HUES48 (cell line): ENCODE results near the gene SFR1.
"Not testable (repeated sequence)": the region's sequence is repeated elsewhere in the genome, so short reads cannot be mapped to it uniquely, and the experiment has no call there.

Source experiments
- H3K27ac ChIP-seq: one replicate; pipeline ENCODE4 v1.7.0; 2013; ENCODE audit warnings: low read depth, low read length, inconsistent platforms
- H3K27me3 ChIP-seq: 2 replicates; pipeline ENCODE4 v1.6.1; 2013; ENCODE audit warnings: mild to moderate bottlenecking, low read length; ENCODE audit not compliant: control insufficient read depth, insufficient read depth
- H3K36me3 ChIP-seq: 2 replicates; pipeline ENCODE4 v1.6.1; 2013; ENCODE audit warnings: low read length; ENCODE audit not compliant: control insufficient read depth, insufficient read depth
- H3K4me1 ChIP-seq: 2 replicates; pipeline ENCODE4 v1.6.1; 2013; ENCODE audit warnings: mild to moderate bottlenecking, low read length; ENCODE audit not compliant: control insufficient read depth, insufficient read depth
- H3K4me3 ChIP-seq: 2 replicates; pipeline ENCODE4 v1.5.1; 2013; ENCODE audit warnings: mild to moderate bottlenecking, low read depth, low read length
- H3K9ac ChIP-seq: 2 replicates; pipeline ENCODE4 v1.6.1; 2013; ENCODE audit warnings: mild to moderate bottlenecking, low read depth, low read length, moderate library complexity
- H3K9me3 ChIP-seq: 2 replicates; pipeline ENCODE4 v1.6.1; 2013; ENCODE audit warnings: low read length; ENCODE audit not compliant: control insufficient read depth, insufficient read depth

The SFR1 gene

GRCh38 chr10:104170610-104171254, 48.8 kb downstream of the SFR1 start:
- H3K4me1 ChIP-seq: no peaks in the 10 kb centered on the region
- H3K27me3 ChIP-seq: no peaks in the 10 kb centered on the region
- peaks cover 10% of the 10 kb centered on the region; the same call in 1 of the 2 replicates for H3K9me3 ChIP-seq
- H3K27ac ChIP-seq: no peak overlapping the region
- H3K36me3 ChIP-seq: no peaks in the 10 kb centered on the region
- H3K9ac ChIP-seq: no peak overlapping the region
- H3K4me3 ChIP-seq: no peak overlapping the region

- not testable (repeated sequence) for H3K9me3 ChIP-seq, H3K36me3 ChIP-seq, H3K4me1 ChIP-seq, H3K9ac ChIP-seq, H3K27me3 ChIP-seq, H3K27ac ChIP-seq, H3K4me3 ChIP-seq
Observed at GRCh38 chr10:104174136-104174535, 52.2 kb downstream of the SFR1 start.
